Measurements from ENCODE around the gene BLNK. TPM values are rescaled to one million over a fixed set of nuclear protein-coding genes. Genes with fewer than 3 reads are reported as not detected.

Gene BLNK
- total RNA-seq, 1 experiment from 2014 or later: 1.1 TPM

DNA sequence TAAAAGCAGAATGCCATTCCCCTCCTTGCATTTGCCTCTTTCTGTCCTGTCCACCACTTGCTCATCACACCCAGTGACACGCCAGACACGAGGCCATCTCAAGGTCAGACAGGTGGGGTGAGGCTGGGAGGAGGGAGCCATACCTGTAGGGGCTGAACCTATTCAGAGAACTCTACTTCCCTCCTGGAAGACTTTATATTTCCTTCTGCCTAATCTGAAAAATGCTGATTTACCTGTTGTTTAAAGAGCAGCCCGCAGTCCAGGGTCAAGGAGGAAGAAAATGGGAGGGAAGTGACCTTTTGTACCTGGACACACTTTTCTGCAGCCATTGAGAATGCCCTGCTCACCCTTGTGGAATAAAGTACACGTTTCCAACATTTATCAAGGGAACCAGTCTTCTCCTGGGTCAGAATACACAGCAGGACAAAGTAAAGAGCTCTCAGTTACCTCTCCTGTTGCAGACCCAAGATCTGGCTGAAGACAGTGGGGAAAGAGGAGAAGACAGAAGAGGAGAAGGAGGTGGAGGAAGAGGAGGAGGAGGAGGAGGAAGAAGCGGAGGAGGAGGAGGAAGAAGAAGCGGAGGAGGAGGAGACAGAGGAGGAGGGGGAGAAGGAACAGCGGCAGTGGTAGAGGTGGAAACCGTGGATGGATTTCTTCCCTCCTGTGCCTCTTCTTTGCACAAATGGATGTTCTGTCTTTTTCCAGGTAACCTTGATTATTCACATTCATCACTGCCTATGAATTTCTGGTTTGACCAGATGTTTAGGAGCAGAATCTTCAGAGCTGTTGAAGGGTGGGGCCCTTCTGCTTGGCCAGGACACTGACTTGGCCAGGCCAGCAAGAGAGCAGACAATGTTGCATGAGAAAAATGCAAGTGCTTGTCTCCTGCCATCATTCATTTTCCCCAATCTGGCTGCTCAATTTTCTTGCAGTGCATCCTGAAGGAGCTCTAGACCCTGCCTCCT is 1.2 kb upstream of the BLNK start:
- Mint-ChIP-seq H3K4me3 (ENCODE audit: unreplicated experiment) (no peak overlapping the region), H3K36me3 (ENCODE audit: insufficient read depth, unreplicated experiment) (no peaks in the 10 kb centered on the region), H3K27me3 (ENCODE audit: insufficient read depth, unreplicated experiment) (no peaks in the 10 kb centered on the region), H3K27ac (ENCODE audit: low read depth, unreplicated experiment) (no peak overlapping the region), H3K4me1 (ENCODE audit: insufficient read depth, unreplicated experiment) (peaks cover 29% of the 10 kb centered on the region), H3K9me3 (ENCODE audit: unreplicated experiment) (no peaks in the 10 kb centered on the region)
- BruUV-seq (replicated peaks): no TSS peak
- ChIA-PET CTCF (interaction anchor here (0.6 to 4.2 kb wide), 6 partner anchors 8 to 579 kb away, joined by 3 to 27 read pairs (median 4); partner anchors contain the start of gene TCTN3), POLR2A (interaction anchor here (0.6 to 3.6 kb wide), 7 partner anchors 10 to 351 kb away, joined by 3 to 28 read pairs (median 4); no protein-coding TSS in a partner anchor)
- intact Hi-C loops (cut with micrococcal nuclease): no loop called here
- DNase-seq (ENCODE audit: unreplicated experiment): no peak
- no peak for TF ChIP-seq CTCF (IDR thresholded peaks at IDR 0.05; ENCODE audit: unreplicated experiment)

GRCh38 chr10:96270571-96270970 is 798 bp downstream of the BLNK start:
- intact Hi-C loops (cut with micrococcal nuclease): no loop called here
- H3K4me3 Mint-ChIP-seq (ENCODE audit: unreplicated experiment): peak overlapping the region; percentile 74
- no peak for DNase-seq (ENCODE audit: unreplicated experiment)
- no peak for TF ChIP-seq CTCF (IDR thresholded peaks at IDR 0.05; ENCODE audit: unreplicated experiment)
- no TSS peak for BruUV-seq (replicated peaks)
- H3K4me1 Mint-ChIP-seq (ENCODE audit: insufficient read depth, unreplicated experiment): peaks cover 17% of the 10 kb centered on the region
- no peaks in the 10 kb centered on the region for H3K27me3 Mint-ChIP-seq (ENCODE audit: insufficient read depth, unreplicated experiment)
- ChIA-PET CTCF (interaction anchor here (0.6 to 4.2 kb wide), 8 partner anchors 15 to 253 kb away, joined by 3 to 27 read pairs (median 5); no protein-coding TSS in a partner anchor), POLR2A (interaction anchor here (0.6 to 3.6 kb wide), 13 partner anchors 8 to 577 kb away, joined by 3 to 28 read pairs (median 6); partner anchors contain the start of genes CCNJ and TCTN3)
- H3K36me3 Mint-ChIP-seq (ENCODE audit: insufficient read depth, unreplicated experiment): no peaks in the 10 kb centered on the region
- no peaks in the 10 kb centered on the region for H3K9me3 Mint-ChIP-seq (ENCODE audit: unreplicated experiment)
- H3K27ac Mint-ChIP-seq (ENCODE audit: low read depth, unreplicated experiment): no peak overlapping the region

DNA sequence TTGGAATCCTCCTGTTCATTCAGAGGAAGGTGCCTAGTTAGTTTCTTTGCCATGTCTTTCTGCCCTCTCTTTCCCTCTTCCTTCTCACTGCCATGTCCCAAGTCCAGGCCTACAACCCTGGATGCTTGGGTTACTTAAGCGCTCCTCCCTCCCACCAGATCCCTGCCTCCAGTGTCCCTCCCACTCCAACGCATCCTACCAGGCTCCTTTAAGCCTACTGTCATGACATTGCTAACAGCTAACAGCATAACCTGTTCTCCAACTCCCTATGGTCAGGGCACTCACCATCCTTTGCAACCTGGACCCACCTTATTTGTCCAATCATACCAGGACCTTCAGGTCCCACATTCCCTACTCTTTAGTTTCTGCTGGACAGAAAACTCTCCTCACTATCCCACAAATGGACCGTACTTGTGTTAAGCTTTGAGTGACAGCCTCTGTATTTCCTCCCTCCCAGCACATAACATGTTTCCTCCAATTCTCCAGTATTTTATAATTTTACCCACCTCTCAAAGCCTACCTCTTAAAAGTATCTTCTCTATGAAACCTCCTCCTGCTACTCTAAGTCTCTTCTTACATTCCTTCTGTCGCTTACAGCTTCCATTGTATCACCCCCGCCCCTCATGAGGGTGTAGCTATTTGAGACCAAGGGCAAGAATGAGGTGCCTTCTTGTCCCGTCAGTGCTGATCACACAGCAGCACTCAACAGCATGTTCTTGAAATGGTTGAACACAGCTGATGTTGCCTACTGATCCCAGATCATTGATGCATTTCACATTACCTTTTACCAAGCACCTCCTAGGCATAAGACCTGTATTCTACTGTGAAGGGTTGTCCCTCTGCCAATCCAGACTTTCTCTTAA is 1.7 kb downstream of the BLNK start:
- no peak for TF ChIP-seq CTCF (IDR thresholded peaks at IDR 0.05; ENCODE audit: unreplicated experiment)
- no peak for DNase-seq (ENCODE audit: unreplicated experiment)
- Mint-ChIP-seq H3K4me1 (ENCODE audit: insufficient read depth, unreplicated experiment) (peaks cover 17% of the 10 kb centered on the region), H3K36me3 (ENCODE audit: insufficient read depth, unreplicated experiment) (no peaks in the 10 kb centered on the region), H3K27me3 (ENCODE audit: insufficient read depth, unreplicated experiment) (no peaks in the 10 kb centered on the region), H3K27ac (ENCODE audit: low read depth, unreplicated experiment) (no peak overlapping the region), H3K9me3 (ENCODE audit: unreplicated experiment) (no peaks in the 10 kb centered on the region), H3K4me3 (ENCODE audit: unreplicated experiment) (no peak overlapping the region)
- ChIA-PET CTCF (interaction anchor here (0.6 to 4.2 kb wide), 5 partner anchors 9 to 577 kb away, joined by 3 to 27 read pairs (median 3); no protein-coding TSS in a partner anchor), POLR2A (interaction anchor here (0.6 to 3.6 kb wide), 4 partner anchors 8 to 19 kb away, joined by 3 to 28 read pairs (median 10); no protein-coding TSS in a partner anchor)
- BruUV-seq (replicated peaks): no TSS peak
- intact Hi-C loops (cut with micrococcal nuclease): no loop called here

Data from MCF 10A (cell line).